PFSK-1 (cell line): Measurements from ENCODE around the gene SRP72.
A peak's percentile ranks its signal among the peaks of the same experiment; 100 is the strongest.

Experiments
- FOXP2 ChIP-seq: optimal IDR thresholded peaks from 2 replicates; pipeline ENCODE3; 2011; ENCODE audit warnings: borderline replicate concordance, control low read depth, inconsistent platforms; ENCODE audit not compliant: insufficient read depth; ENCODE audit errors: extremely low read length, extremely low read depth
- POLR2AphosphoS5 ChIP-seq: IDR thresholded peaks from 2 replicates; pipeline ENCODE4 v1.6.1; 2012; ENCODE audit warnings: low read depth, mild to moderate bottlenecking, control low read depth, low read length, moderate library complexity
- SIN3A ChIP-seq: IDR thresholded peaks from 2 replicates; pipeline ENCODE4 v1.6.1; 2012; ENCODE audit warnings: mild to moderate bottlenecking, low read length, moderate library complexity, borderline replicate concordance; ENCODE audit not compliant: insufficient read depth
- TAF1 ChIP-seq: IDR thresholded peaks from 2 replicates; pipeline ENCODE4 v1.6.1; 2012; ENCODE audit warnings: low read length, control low read depth, borderline replicate concordance; ENCODE audit not compliant: insufficient read depth
- TF ChIP-seq, protein P1 (sequence below), 2 experiments: IDR thresholded peaks; 2 replicates each; pipeline versions ENCODE4 v1.6.1 to v1.8.0; 2011 to 2012; ENCODE audit warnings: low read depth in 2 of 2, low read length in 2 of 2, control low read depth in 1 of 2, inconsistent platforms in 1 of 2, mild to moderate bottlenecking in 1 of 2, moderate library complexity in 1 of 2; ENCODE audit not compliant: insufficient read depth in 1 of 2

SRP72 gene

DNA sequence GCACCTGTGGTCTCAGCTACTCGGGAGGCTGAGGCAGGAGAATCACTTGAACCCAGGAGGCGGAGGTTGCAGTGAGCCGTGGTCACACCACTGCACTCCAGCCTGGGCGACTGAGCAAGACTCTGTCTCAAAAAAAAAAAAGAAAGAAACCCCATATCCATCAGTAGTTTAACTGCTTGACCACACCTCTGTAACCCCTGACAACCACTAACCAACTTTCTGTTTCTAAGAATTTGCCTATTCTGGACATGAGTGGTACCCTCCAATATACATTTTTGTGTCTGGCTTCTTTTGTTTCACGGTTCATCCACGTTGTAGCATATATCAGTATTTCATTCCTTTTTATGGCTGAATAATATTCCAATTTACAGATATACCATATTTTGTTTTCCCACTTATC lies 41.1 kb upstream of the SRP72 start:
- no peak for TF ChIP-seq FOXP2
- no peak for TF ChIP-seq TAF1
- no peak for TF ChIP-seq SIN3A
- no peak for TF ChIP-seq POLR2AphosphoS5
- TF ChIP-seq, protein P1, sequence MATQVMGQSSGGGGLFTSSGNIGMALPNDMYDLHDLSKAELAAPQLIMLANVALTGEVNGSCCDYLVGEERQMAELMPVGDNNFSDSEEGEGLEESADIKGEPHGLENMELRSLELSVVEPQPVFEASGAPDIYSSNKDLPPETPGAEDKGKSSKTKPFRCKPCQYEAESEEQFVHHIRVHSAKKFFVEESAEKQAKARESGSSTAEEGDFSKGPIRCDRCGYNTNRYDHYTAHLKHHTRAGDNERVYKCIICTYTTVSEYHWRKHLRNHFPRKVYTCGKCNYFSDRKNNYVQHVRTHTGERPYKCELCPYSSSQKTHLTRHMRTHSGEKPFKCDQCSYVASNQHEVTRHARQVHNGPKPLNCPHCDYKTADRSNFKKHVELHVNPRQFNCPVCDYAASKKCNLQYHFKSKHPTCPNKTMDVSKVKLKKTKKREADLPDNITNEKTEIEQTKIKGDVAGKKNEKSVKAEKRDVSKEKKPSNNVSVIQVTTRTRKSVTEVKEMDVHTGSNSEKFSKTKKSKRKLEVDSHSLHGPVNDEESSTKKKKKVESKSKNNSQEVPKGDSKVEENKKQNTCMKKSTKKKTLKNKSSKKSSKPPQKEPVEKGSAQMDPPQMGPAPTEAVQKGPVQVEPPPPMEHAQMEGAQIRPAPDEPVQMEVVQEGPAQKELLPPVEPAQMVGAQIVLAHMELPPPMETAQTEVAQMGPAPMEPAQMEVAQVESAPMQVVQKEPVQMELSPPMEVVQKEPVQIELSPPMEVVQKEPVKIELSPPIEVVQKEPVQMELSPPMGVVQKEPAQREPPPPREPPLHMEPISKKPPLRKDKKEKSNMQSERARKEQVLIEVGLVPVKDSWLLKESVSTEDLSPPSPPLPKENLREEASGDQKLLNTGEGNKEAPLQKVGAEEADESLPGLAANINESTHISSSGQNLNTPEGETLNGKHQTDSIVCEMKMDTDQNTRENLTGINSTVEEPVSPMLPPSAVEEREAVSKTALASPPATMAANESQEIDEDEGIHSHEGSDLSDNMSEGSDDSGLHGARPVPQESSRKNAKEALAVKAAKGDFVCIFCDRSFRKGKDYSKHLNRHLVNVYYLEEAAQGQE (IDR thresholded peaks at IDR 0.05; ENCODE audit: insufficient read depth in 1 of 2, low read depth in 2 of 2, low read length in 2 of 2): no peak

DNA sequence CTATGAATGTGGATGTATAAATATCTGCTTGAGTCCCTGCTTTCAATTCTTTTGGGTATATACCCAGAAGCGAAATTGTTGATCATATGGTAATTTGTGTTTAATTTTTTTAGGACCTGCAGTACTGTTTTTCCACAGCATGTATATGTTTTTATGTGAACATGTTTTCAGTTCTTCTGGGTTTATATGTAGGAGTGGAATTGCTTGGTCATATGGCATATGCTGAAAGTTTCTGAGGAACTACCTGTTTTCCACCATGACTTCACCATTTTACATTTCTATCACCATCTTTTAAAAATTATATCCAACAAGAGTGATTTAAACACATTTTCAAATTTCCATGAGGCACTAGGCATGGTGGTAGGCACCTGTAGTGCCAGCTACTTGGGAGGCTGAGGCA lies 40.2 kb upstream of the SRP72 start:
- no peak for TF ChIP-seq TAF1
- TF ChIP-seq SIN3A: no peak
- no peak for TF ChIP-seq FOXP2
- no peak for TF ChIP-seq POLR2AphosphoS5
- TF ChIP-seq, protein P1 (IDR thresholded peaks at IDR 0.05; ENCODE audit: insufficient read depth in 1 of 2, low read depth in 2 of 2, low read length in 2 of 2): no peak

DNA sequence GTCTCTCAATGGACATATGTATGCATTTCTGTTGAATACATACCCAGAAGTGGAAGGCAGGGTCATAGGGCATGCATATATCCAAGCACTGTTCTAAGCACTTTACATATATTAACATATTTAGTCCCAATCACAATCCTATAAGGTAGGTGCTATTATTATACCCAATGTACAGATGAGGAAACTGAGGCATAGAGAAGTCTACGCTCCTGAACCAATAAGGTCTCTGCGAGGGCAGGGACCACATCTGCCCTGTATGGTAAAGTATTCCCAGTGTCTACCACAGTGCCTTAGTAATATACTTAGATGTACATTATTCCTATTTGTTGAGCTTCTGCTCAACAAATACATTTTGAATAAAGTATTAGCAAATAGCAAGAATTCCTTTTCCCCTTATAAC lies 37.2 kb upstream of the SRP72 start:
- no peak for TF ChIP-seq SIN3A
- TF ChIP-seq TAF1: no peak
- TF ChIP-seq, protein P1 (IDR thresholded peaks at IDR 0.05; ENCODE audit: insufficient read depth in 1 of 2, low read depth in 2 of 2, low read length in 2 of 2): no peak
- no peak for TF ChIP-seq POLR2AphosphoS5
- no peak for TF ChIP-seq FOXP2

DNA sequence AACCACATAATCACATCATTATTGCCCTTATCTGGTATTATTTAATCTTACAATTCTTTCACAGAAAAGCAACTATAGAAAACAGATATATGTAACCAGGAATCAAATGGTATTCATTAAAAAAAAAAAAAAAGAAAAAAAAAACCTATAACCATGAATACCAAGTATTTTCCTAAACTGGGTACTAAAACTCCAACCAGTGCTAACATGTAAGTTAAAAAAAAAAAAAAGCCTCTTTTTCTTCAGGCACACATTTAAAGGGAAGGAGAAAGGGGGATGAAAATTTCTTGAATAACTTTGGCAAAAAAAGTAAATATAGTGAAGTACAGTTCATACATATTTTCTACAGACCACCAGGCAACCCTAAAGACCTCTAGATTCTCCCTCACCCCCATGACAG lies 34.1 kb upstream of the SRP72 start:
- TF ChIP-seq SIN3A: no peak
- TF ChIP-seq POLR2AphosphoS5: no peak
- no peak for TF ChIP-seq TAF1
- TF ChIP-seq FOXP2: no peak
- TF ChIP-seq, protein P1 (IDR thresholded peaks at IDR 0.05; ENCODE audit: insufficient read depth in 1 of 2, low read depth in 2 of 2, low read length in 2 of 2): no peak

DNA sequence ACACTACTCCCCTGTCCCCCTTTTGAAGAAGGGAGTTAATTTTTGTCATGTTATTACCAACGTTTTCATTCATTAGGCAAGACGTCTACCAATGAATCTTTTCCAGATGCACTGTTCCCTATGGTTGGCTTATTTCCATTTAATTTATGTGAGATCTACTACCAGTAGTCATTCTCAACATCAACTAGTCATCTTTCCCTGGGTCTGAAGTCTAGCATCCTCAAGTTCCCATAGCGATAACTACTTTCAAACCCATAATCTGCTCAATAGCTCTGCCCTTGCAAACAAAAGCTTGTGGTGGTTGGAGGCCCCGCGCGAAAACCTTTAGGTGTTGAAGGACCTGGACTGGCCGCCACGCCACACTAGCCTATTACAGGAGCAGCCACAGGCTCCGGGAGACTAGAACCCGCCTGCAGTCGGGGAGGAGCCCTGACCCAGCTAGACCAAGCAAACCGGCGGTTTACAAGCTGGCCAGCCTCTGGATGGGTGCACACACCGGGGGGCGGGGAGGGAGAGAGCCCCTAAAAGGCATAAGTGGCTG lies 32.7 kb upstream of the SRP72 start:
- TF ChIP-seq SIN3A (0 out of 2 replicates have a peak, but pooled peaks have one; percentile 10), TAF1 (no peak)
